Liver (tissue), 9 donors: ENCODE results near the gene BRCA2. TPM values are rescaled to one million over a fixed set of nuclear protein-coding genes. Genes with fewer than 3 reads are reported as not detected.

Experiments used
- DNase-seq: peaks from one replicate; pipeline ENCODE4 v3.0.0-alpha.2; 2017; ENCODE audit warnings: low spot score
- H3K27ac ChIP-seq, 2 donors: one replicate each; pipeline ENCODE4 v1.7.0; 2013; ENCODE audit warnings: inconsistent platforms in 2 of 2, low read length in 2 of 2, control low read depth in 1 of 2, low read depth in 1 of 2, mild to moderate bottlenecking in 1 of 2
- H3K27me3 ChIP-seq, 4 donors: one replicate each; pipeline versions ENCODE4 v1.6.1 to v1.7.0; 2013; ENCODE audit warnings: low read length in 3 of 4, inconsistent platforms in 1 of 4, mild to moderate bottlenecking in 1 of 4, moderate library complexity in 1 of 4; ENCODE audit not compliant: control insufficient read depth in 4 of 4, insufficient read depth in 4 of 4
- H3K36me3 ChIP-seq, 4 donors: one replicate each; pipeline versions ENCODE4 v1.6.1 to v1.7.0; 2013; ENCODE audit warnings: low read length in 3 of 4, mild to moderate bottlenecking in 3 of 4, low read depth in 1 of 4, moderate library complexity in 1 of 4; ENCODE audit not compliant: control insufficient read depth in 4 of 4, insufficient read depth in 3 of 4
- H3K4me1 ChIP-seq, 4 donors: one replicate each; pipeline versions ENCODE4 v1.6.1 to v1.7.0; 2013; ENCODE audit warnings: low read length in 3 of 4, mild to moderate bottlenecking in 3 of 4, moderate library complexity in 1 of 4; ENCODE audit not compliant: control insufficient read depth in 4 of 4, insufficient read depth in 4 of 4
- H3K4me3 ChIP-seq, 3 donors: one replicate each; pipeline versions ENCODE4 v1.6.1 to v1.7.0; 2013; ENCODE audit warnings: low read length in 3 of 3, control low read depth in 1 of 3, low read depth in 1 of 3, mild to moderate bottlenecking in 1 of 3
- H3K9ac ChIP-seq, 2 donors: one replicate each; pipeline ENCODE4 v1.7.0; 2013; ENCODE audit warnings: low read length in 2 of 2, mild to moderate bottlenecking in 2 of 2, moderate library complexity in 2 of 2, control low read depth in 1 of 2, low read depth in 1 of 2
- H3K9me3 ChIP-seq, 4 donors: one replicate each; pipeline versions ENCODE4 v1.6.1 to v1.7.0; 2013; ENCODE audit warnings: low read length in 3 of 4; ENCODE audit not compliant: control insufficient read depth in 4 of 4
- EGR1 ChIP-seq, 2 donors: IDR thresholded peaks; 2 replicates each; pipeline ENCODE4 v1.6.1; 2016 to 2018; ENCODE audit warnings: antibody characterized with exemption in 2 of 2, low read depth in 2 of 2
- FOXA1 ChIP-seq: IDR thresholded peaks from 2 replicates; pipeline ENCODE4 v1.6.1; 2016; ENCODE audit warnings: antibody characterized with exemption
- FOXA2 ChIP-seq: IDR thresholded peaks from 2 replicates; pipeline ENCODE4 v1.6.1; 2016; ENCODE audit warnings: antibody characterized with exemption
- GABPA ChIP-seq, 2 donors: IDR thresholded peaks in 1 of 2; conservative IDR thresholded peaks in 1 of 2; 2 replicates each; pipeline ENCODE4 v1.6.1; 2016; ENCODE audit warnings: antibody characterized with exemption in 2 of 2, mild to moderate bottlenecking in 1 of 2, moderate library complexity in 1 of 2
- HNF4A ChIP-seq, 2 donors: conservative IDR thresholded peaks; 2 replicates each; pipeline ENCODE4 v1.6.1; 2016; ENCODE audit warnings: antibody characterized with exemption in 2 of 2, mild to moderate bottlenecking in 2 of 2
- HNF4G ChIP-seq: IDR thresholded peaks from 2 replicates; pipeline ENCODE4 v1.6.1; 2016; ENCODE audit warnings: antibody characterized with exemption
- JUND ChIP-seq, 2 donors: IDR thresholded peaks; 2 replicates each; pipeline ENCODE4 v1.6.1; 2016; ENCODE audit warnings: antibody characterized with exemption in 2 of 2
- NR2F2 ChIP-seq: IDR thresholded peaks from 2 replicates; pipeline ENCODE4 v1.6.1; 2016; ENCODE audit warnings: antibody characterized with exemption
- RAD21 ChIP-seq, 2 donors: IDR thresholded peaks; 2 replicates each; pipeline ENCODE4 v1.6.1; 2016; ENCODE audit warnings: antibody characterized with exemption in 2 of 2, mild to moderate bottlenecking in 2 of 2
- RXRA ChIP-seq, 2 donors: IDR thresholded peaks; 2 replicates each; pipeline ENCODE4 v1.6.1; 2017 to 2018; ENCODE audit warnings: antibody characterized with exemption in 2 of 2, mild to moderate bottlenecking in 1 of 2
- SP1 ChIP-seq: IDR thresholded peaks from 2 replicates; pipeline ENCODE4 v1.6.1; 2018; ENCODE audit warnings: antibody characterized with exemption, mild to moderate bottlenecking
- TAF1 ChIP-seq: conservative IDR thresholded peaks from 2 replicates; pipeline ENCODE4 v1.6.1; 2016; ENCODE audit warnings: antibody characterized with exemption, mild to moderate bottlenecking
- WGBS: extraction: QIAGEN DNeasy Blood & Tissue Kit; methylation state at CpG from one replicate; pipeline ENCODE4 v1.1.7; 2013; 5-methylcytosine and 5-hydroxymethylcytosine counted together
- polyA plus RNA-seq, 2 donors: library from polyadenylated mRNA; stranded (reverse) in 1 of 2; unstranded in 1 of 2; fragments of 200-250 nt in 1 of 2; fragments of >200 nt in 1 of 2; fragmentation: Nextera tagmentation in 1 of 2; extraction: Ambion mirVana in 1 of 2; gene quantifications; one replicate each; pipeline versions ENCODE4 v1.2.1 to v1.2.3, GENCODE V29; 2013 to 2015
- total RNA-seq, 2 donors: library from RNA; depleted of rRNA; stranded (reverse); fragments of >200 nt; gene quantifications; one replicate each; pipeline ENCODE4 v1.2.3, GENCODE V29; 2014
- TF ChIP-seq, protein P1 (sequence below): fragments of 150-350 bp; IDR thresholded peaks from 2 replicates; pipeline ENCODE4 v1.5.1; 2017; ENCODE audit warnings: improper control_type of control experiment, low read depth, low read length; ENCODE audit not compliant: missing input control
- TF ChIP-seq, protein P2 (sequence below): IDR thresholded peaks from 2 replicates; pipeline ENCODE4 v1.6.1; 2016; ENCODE audit warnings: antibody characterized with exemption, mild to moderate bottlenecking
- TF ChIP-seq, protein P3 (sequence below): IDR thresholded peaks from 2 replicates; pipeline ENCODE4 v1.6.1; 2016; ENCODE audit warnings: antibody characterized with exemption
- TF ChIP-seq, protein P4 (sequence below): IDR thresholded peaks from 2 replicates; pipeline ENCODE4 v1.6.1; 2016; ENCODE audit warnings: antibody characterized with exemption
- TF ChIP-seq, protein P5 (sequence below): IDR thresholded peaks from 2 replicates; pipeline ENCODE4 v1.6.1; 2016; ENCODE audit warnings: antibody characterized with exemption
- donor health status: healthy.
- donor health status: healthy.
- donor health status: healthy.
- donor health status: healthy.
- donor health status: healthy.

Gene BRCA2
- total and polyA plus RNA-seq, 4 donors = 0.39 to 10.8 (median 0.86) TPM

DNA sequence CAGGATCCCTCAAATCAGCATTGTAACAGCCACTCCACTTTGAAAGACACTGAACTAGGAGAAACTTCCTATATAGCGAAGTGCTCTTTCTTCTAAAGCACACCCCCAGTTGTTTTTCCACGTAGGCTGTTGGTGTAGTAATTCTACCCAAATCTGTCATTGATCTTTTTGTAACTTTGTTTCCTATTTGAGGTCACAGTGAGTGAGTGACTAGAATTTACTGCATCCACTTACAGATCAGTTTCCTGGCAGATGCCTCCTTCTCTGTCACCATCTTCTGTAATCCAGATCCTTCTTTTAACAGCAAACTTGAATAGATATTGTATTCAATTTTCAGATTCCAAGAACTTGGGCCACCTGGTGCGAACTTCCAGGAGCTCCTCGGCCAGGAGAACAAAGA is 15.4 kb upstream of the BRCA2 start:
- DNase-seq = no peak

More for the DNA sequence above, 15.4 kb upstream of the BRCA2 start:
- H3K4me3 ChIP-seq = no peak overlapping the region
- no peaks in the 10 kb centered on the region for H3K9me3 ChIP-seq
- H3K27me3 ChIP-seq = no peaks in the 10 kb centered on the region
- H3K36me3 ChIP-seq = peaks cover 3 to 10% (median 4%) of the 10 kb centered on the region in 4 donors
- no peak overlapping the region for H3K9ac ChIP-seq
- no peak overlapping the region for H3K27ac ChIP-seq
- TF ChIP-seq EGR1 (IDR thresholded peaks at IDR 0.05; ENCODE audit: low read depth in 2 of 2) (no peak), GABPA (IDR thresholded peaks at IDR 0.05 in 1 of 2, conservative IDR thresholded peaks at IDR 0.05 in 1 of 2) (no peak), FOXA1 (no peak), HNF4A (conservative IDR thresholded peaks at IDR 0.05) (no peak), NR2F2 (no peak), RAD21 (IDR thresholded peaks at IDR 0.05) (no peak), SP1 (no peak), FOXA2 (no peak), JUND (IDR thresholded peaks at IDR 0.05) (no peak), HNF4G (no peak), TAF1 (no peak), RXRA (IDR thresholded peaks at IDR 0.05) (no peak)
- TF ChIP-seq, protein P1, sequence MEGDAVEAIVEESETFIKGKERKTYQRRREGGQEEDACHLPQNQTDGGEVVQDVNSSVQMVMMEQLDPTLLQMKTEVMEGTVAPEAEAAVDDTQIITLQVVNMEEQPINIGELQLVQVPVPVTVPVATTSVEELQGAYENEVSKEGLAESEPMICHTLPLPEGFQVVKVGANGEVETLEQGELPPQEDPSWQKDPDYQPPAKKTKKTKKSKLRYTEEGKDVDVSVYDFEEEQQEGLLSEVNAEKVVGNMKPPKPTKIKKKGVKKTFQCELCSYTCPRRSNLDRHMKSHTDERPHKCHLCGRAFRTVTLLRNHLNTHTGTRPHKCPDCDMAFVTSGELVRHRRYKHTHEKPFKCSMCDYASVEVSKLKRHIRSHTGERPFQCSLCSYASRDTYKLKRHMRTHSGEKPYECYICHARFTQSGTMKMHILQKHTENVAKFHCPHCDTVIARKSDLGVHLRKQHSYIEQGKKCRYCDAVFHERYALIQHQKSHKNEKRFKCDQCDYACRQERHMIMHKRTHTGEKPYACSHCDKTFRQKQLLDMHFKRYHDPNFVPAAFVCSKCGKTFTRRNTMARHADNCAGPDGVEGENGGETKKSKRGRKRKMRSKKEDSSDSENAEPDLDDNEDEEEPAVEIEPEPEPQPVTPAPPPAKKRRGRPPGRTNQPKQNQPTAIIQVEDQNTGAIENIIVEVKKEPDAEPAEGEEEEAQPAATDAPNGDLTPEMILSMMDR = no peak
- TF ChIP-seq, protein P2, sequence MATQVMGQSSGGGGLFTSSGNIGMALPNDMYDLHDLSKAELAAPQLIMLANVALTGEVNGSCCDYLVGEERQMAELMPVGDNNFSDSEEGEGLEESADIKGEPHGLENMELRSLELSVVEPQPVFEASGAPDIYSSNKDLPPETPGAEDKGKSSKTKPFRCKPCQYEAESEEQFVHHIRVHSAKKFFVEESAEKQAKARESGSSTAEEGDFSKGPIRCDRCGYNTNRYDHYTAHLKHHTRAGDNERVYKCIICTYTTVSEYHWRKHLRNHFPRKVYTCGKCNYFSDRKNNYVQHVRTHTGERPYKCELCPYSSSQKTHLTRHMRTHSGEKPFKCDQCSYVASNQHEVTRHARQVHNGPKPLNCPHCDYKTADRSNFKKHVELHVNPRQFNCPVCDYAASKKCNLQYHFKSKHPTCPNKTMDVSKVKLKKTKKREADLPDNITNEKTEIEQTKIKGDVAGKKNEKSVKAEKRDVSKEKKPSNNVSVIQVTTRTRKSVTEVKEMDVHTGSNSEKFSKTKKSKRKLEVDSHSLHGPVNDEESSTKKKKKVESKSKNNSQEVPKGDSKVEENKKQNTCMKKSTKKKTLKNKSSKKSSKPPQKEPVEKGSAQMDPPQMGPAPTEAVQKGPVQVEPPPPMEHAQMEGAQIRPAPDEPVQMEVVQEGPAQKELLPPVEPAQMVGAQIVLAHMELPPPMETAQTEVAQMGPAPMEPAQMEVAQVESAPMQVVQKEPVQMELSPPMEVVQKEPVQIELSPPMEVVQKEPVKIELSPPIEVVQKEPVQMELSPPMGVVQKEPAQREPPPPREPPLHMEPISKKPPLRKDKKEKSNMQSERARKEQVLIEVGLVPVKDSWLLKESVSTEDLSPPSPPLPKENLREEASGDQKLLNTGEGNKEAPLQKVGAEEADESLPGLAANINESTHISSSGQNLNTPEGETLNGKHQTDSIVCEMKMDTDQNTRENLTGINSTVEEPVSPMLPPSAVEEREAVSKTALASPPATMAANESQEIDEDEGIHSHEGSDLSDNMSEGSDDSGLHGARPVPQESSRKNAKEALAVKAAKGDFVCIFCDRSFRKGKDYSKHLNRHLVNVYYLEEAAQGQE = no peak
- TF ChIP-seq, protein P3, sequence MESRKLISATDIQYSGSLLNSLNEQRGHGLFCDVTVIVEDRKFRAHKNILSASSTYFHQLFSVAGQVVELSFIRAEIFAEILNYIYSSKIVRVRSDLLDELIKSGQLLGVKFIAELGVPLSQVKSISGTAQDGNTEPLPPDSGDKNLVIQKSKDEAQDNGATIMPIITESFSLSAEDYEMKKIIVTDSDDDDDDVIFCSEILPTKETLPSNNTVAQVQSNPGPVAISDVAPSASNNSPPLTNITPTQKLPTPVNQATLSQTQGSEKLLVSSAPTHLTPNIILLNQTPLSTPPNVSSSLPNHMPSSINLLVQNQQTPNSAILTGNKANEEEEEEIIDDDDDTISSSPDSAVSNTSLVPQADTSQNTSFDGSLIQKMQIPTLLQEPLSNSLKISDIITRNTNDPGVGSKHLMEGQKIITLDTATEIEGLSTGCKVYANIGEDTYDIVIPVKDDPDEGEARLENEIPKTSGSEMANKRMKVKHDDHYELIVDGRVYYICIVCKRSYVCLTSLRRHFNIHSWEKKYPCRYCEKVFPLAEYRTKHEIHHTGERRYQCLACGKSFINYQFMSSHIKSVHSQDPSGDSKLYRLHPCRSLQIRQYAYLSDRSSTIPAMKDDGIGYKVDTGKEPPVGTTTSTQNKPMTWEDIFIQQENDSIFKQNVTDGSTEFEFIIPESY = no peak
- TF ChIP-seq, protein P4, sequence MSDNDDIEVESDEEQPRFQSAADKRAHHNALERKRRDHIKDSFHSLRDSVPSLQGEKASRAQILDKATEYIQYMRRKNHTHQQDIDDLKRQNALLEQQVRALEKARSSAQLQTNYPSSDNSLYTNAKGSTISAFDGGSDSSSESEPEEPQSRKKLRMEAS = no peak
- TF ChIP-seq, protein P5, sequence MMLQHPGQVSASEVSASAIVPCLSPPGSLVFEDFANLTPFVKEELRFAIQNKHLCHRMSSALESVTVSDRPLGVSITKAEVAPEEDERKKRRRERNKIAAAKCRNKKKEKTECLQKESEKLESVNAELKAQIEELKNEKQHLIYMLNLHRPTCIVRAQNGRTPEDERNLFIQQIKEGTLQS = no peak
- peaks cover 2 to 9% (median 6%) of the 10 kb centered on the region in 4 donors for H3K4me1 ChIP-seq
- WGBS = 79% methylated on average over 4 of the region's 4 CpGs
